Right atrium auricular region (tissue), 2 donors: ENCODE data around the gene CRELD1. TPM values are rescaled to one million over a fixed set of nuclear protein-coding genes. Genes with fewer than 3 reads are reported as not detected.

Experiments used
- DNase-seq: peaks from one replicate; pipeline ENCODE4 v3.0.0-alpha.2; 2019; ENCODE audit warnings: low spot score
- H3K27ac ChIP-seq, 2 donors: fragments of 200-600 bp; sonication (generic); 1 replicate in 1 of 2; 2 replicates in 1 of 2; pipeline ENCODE4 v1.5.1; 2016 to 2019
- H3K27me3 ChIP-seq, 2 donors: fragments of 200-600 bp; sonication (generic); one replicate each; pipeline versions ENCODE4 v1.5.1 to v1.6.0; 2017 to 2019
- H3K36me3 ChIP-seq: fragments of 200-600 bp; sonication (generic); one replicate; pipeline ENCODE4 v1.5.1; 2016
- H3K4me1 ChIP-seq, 2 donors: fragments of 200-600 bp; sonication (generic); one replicate each; pipeline versions ENCODE4 v1.5.1 to v1.6.0; 2017 to 2019
- H3K4me3 ChIP-seq, 2 donors: fragments of 200-600 bp; sonication (generic); 1 replicate in 1 of 2; 2 replicates in 1 of 2; pipeline ENCODE4 v1.5.1; 2017 to 2019; ENCODE audit warnings: mild to moderate bottlenecking in 1 of 2, moderate library complexity in 1 of 2
- H3K9me3 ChIP-seq, 2 donors: fragments of 200-600 bp; sonication (generic); one replicate each; pipeline ENCODE4 v1.5.1; 2019
- total RNA-seq, 2 donors: library from RNA; depleted of rRNA; stranded (reverse); fragments of >200 nt; gene quantifications; one replicate each; pipeline ENCODE4 v1.1.0, GENCODE V29; 2016
- TF ChIP-seq, protein P1 (sequence below), 2 donors: fragments of 200-600 bp; sonication (generic); IDR thresholded peaks; one replicate each; pipeline ENCODE4 v1.5.1; 2019; ENCODE audit warnings: antibody characterized with exemption in 2 of 2

The CRELD1 gene
- total RNA-seq, 2 donors from 2014 or later: 63.9 to 79.0 TPM

GRCh38 chr3:9940746-9941145, 7.1 kb downstream of the CRELD1 start:
- DNase-seq: no peak
- Histone ChIP-seq H3K36me3 (peaks cover 41% of the 10 kb centered on the region), H3K27me3 (no peaks in the 10 kb centered on the region), H3K27ac (no peak overlapping the region), H3K4me3 (no peak overlapping the region), H3K4me1 (peaks cover 0 to 7% of the 10 kb centered on the region in 2 donors), H3K9me3 (no peaks in the 10 kb centered on the region)
- TF ChIP-seq, protein P1, sequence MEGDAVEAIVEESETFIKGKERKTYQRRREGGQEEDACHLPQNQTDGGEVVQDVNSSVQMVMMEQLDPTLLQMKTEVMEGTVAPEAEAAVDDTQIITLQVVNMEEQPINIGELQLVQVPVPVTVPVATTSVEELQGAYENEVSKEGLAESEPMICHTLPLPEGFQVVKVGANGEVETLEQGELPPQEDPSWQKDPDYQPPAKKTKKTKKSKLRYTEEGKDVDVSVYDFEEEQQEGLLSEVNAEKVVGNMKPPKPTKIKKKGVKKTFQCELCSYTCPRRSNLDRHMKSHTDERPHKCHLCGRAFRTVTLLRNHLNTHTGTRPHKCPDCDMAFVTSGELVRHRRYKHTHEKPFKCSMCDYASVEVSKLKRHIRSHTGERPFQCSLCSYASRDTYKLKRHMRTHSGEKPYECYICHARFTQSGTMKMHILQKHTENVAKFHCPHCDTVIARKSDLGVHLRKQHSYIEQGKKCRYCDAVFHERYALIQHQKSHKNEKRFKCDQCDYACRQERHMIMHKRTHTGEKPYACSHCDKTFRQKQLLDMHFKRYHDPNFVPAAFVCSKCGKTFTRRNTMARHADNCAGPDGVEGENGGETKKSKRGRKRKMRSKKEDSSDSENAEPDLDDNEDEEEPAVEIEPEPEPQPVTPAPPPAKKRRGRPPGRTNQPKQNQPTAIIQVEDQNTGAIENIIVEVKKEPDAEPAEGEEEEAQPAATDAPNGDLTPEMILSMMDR (IDR thresholded peaks at IDR 0.05): no peak

- H3K36me3 ChIP-seq: peaks cover 34% of the 10 kb centered on the region
- TF ChIP-seq, protein P1 (IDR thresholded peaks at IDR 0.05): no peak
- H3K27me3 ChIP-seq: no peaks in the 10 kb centered on the region
- H3K9me3 ChIP-seq: no peaks in the 10 kb centered on the region
- DNase-seq: no peak
- peaks cover 0 to 13% of the 10 kb centered on the region in 2 donors for H3K4me1 ChIP-seq
- no peak overlapping the region for H3K27ac ChIP-seq
- no peak overlapping the region for H3K4me3 ChIP-seq
Observed at GRCh38 chr3:9942164-9942563, 8.5 kb downstream of the CRELD1 start.

- Histone ChIP-seq H3K36me3 (peaks cover 25% of the 10 kb centered on the region), H3K4me1 (peaks cover 0 to 22% of the 10 kb centered on the region in 2 donors), H3K4me3 (no peak overlapping the region), H3K9me3 (no peaks in the 10 kb centered on the region), H3K27ac (no peak overlapping the region), H3K27me3 (no peaks in the 10 kb centered on the region)
- TF ChIP-seq, protein P1 (IDR thresholded peaks at IDR 0.05): no peak
- no peak for DNase-seq
Observed at GRCh38 chr3:9942934-9943690, 9.5 kb downstream of the CRELD1 start.

- DNase-seq: no peak
- H3K27ac ChIP-seq: no peak overlapping the region
- no peaks in the 10 kb centered on the region for H3K27me3 ChIP-seq
- H3K9me3 ChIP-seq: no peaks in the 10 kb centered on the region
- TF ChIP-seq, protein P1 (IDR thresholded peaks at IDR 0.05): no peak
- H3K4me3 ChIP-seq: no peak overlapping the region
- peaks cover 0 to 22% of the 10 kb centered on the region in 2 donors for H3K4me1 ChIP-seq
- peaks cover 21% of the 10 kb centered on the region for H3K36me3 ChIP-seq
Observed at GRCh38 chr3:9944271-9944670, 10.6 kb downstream of the CRELD1 start.

- H3K4me3 ChIP-seq: no peak overlapping the region
- peaks cover 21% of the 10 kb centered on the region for H3K36me3 ChIP-seq
- peaks cover 0 to 22% of the 10 kb centered on the region in 2 donors for H3K4me1 ChIP-seq
- no peaks in the 10 kb centered on the region for H3K27me3 ChIP-seq
- DNase-seq: no peak
- no peaks in the 10 kb centered on the region for H3K9me3 ChIP-seq
- H3K27ac ChIP-seq: no peak overlapping the region
- TF ChIP-seq, protein P1 (IDR thresholded peaks at IDR 0.05): no peak
Observed at GRCh38 chr3:9945358-9945757, 11.7 kb downstream of the CRELD1 start.
